Endothelial cell (in vitro differentiated cells): ENCODE data around the gene TNK2. TPM values are rescaled to one million over a fixed set of nuclear protein-coding genes. Genes with fewer than 3 reads are reported as not detected.
"Not testable (repeated sequence)": the region's sequence is repeated elsewhere in the genome, so short reads cannot be mapped to it uniquely, and the experiment has no call there.

Experiments used
- DNase-seq: peaks from one replicate; pipeline ENCODE4 v3.0.0; 2021; ENCODE audit warnings: low spot score
- H3K27ac Mint-ChIP-seq: one replicate; pipeline ENCODE4 v1.8.0; 2021; ENCODE audit warnings: mixed read lengths, inconsistent platforms; ENCODE audit not compliant: unreplicated experiment
- H3K27me3 Mint-ChIP-seq: one replicate; pipeline ENCODE4 v1.8.0; 2021; ENCODE audit warnings: mild to moderate bottlenecking, moderate library complexity, mixed read lengths, inconsistent platforms; ENCODE audit not compliant: unreplicated experiment
- H3K36me3 Mint-ChIP-seq: one replicate; pipeline ENCODE4 v1.8.0; 2021; ENCODE audit warnings: mild to moderate bottlenecking, low read depth, mixed read lengths, inconsistent platforms; ENCODE audit not compliant: unreplicated experiment
- H3K4me1 Mint-ChIP-seq: one replicate; pipeline ENCODE4 v1.8.0; 2021; ENCODE audit warnings: mild to moderate bottlenecking, mixed read lengths, inconsistent platforms; ENCODE audit not compliant: unreplicated experiment
- H3K4me3 Mint-ChIP-seq: one replicate; pipeline ENCODE4 v1.8.0; 2021; ENCODE audit warnings: mild to moderate bottlenecking, mixed read lengths, inconsistent platforms; ENCODE audit not compliant: unreplicated experiment
- H3K9me3 Mint-ChIP-seq: one replicate; pipeline ENCODE4 v1.8.0; 2021; ENCODE audit warnings: mixed read lengths, inconsistent platforms; ENCODE audit not compliant: unreplicated experiment
- CTCF ChIP-seq: fragments of 200-600 bp; sonication (generic); IDR thresholded peaks from one replicate; pipeline ENCODE4 v1.5.0; 2021; ENCODE audit warnings: antibody characterized with exemption; ENCODE audit not compliant: unreplicated experiment
- long read RNA-seq: library from polyadenylated mRNA; unstranded; transcript quantifications from one replicate; pipeline ENCODE4 v2.0.0, GENCODE V29; 2020; ENCODE audit not compliant: unreplicated experiment
- total RNA-seq: library from RNA; stranded (reverse); fragmentation: NEBNext Ultra II Directional; extraction: Animal tissue kit (Norgen Biotek cat#: 25700); gene quantifications from one replicate; pipeline ENCODE4 v1.2.1, GENCODE V29; 2021; ENCODE audit not compliant: unreplicated experiment

The TNK2 gene
- total RNA-seq: 135 TPM
- long read RNA-seq, partial matches to known transcripts: 0 of 3 reads
- long read RNA-seq, other reads (novel, unspliced or antisense): 3 of 3 reads

- DNase-seq: no peak
- no peak within 1 kb of the TSS for H3K27ac Mint-ChIP-seq
- H3K27me3 Mint-ChIP-seq: peaks cover 22% of the 10 kb centered on the region
Measured at GRCh38 chr3:195907934-195908693, at the start of gene TNK2. Gene TNK2 (minus strand): TSS chr3:195908551. CDS start chr3:195888588, 19,963 bp downstream.

GRCh38 chr3:195956577-195956976 lies 48.2 kb upstream of the TNK2 start:
- no peaks in the 10 kb centered on the region for H3K9me3 Mint-ChIP-seq
- H3K4me1 Mint-ChIP-seq: peaks cover 10% of the 10 kb centered on the region
- no peak overlapping the region for H3K27ac Mint-ChIP-seq
- TF ChIP-seq CTCF: no peak
- peaks cover 25% of the 10 kb centered on the region for H3K36me3 Mint-ChIP-seq
- H3K27me3 Mint-ChIP-seq: peaks cover 6% of the 10 kb centered on the region
- H3K4me3 Mint-ChIP-seq: no peak overlapping the region
- no peak for DNase-seq

More at GRCh38 chr3:195907934-195908693, at the start of gene TNK2:
- Mint-ChIP-seq H3K36me3 (peaks cover 3% of the 10 kb centered on the region), H3K4me1 (peaks cover 43% of the 10 kb centered on the region), H3K9me3 (no peaks in the 10 kb centered on the region), H3K4me3 (peak within 1 kb of the TSS; percentile 94)
- no peak for TF ChIP-seq CTCF

GRCh38 chr3:195955416-195955841 lies 47.1 kb upstream of the TNK2 start:
- not testable (repeated sequence) for DNase-seq, H3K27me3 Mint-ChIP-seq, H3K27ac Mint-ChIP-seq, H3K9me3 Mint-ChIP-seq
- Mint-ChIP-seq H3K4me1 (peaks cover 10% of the 10 kb centered on the region), H3K36me3 (peaks cover 15% of the 10 kb centered on the region), H3K4me3 (peak overlapping the region; percentile 81)

GRCh38 chr3:195954752-195955119 lies 46.4 kb upstream of the TNK2 start:
- H3K27me3 Mint-ChIP-seq, H3K9me3 Mint-ChIP-seq, H3K27ac Mint-ChIP-seq, DNase-seq: not testable (repeated sequence)
- Mint-ChIP-seq H3K4me1 (peaks cover 10% of the 10 kb centered on the region), H3K36me3 (peaks cover 15% of the 10 kb centered on the region), H3K4me3 (peak overlapping the region; percentile 89)

- H3K27ac Mint-ChIP-seq, H3K27me3 Mint-ChIP-seq, H3K9me3 Mint-ChIP-seq: not testable (repeated sequence)
- Mint-ChIP-seq H3K36me3 (peaks cover 13% of the 10 kb centered on the region), H3K4me3 (peak overlapping the region; percentile 89), H3K4me1 (peaks cover 10% of the 10 kb centered on the region)
- DNase-seq: peak; percentile 54
Measured at GRCh38 chr3:195954052-195954751, 45.9 kb upstream of the TNK2 start.

GRCh38 chr3:195952590-195952989 lies 44.2 kb upstream of the TNK2 start:
- not testable (repeated sequence) for H3K9me3 Mint-ChIP-seq, H3K27me3 Mint-ChIP-seq, H3K4me1 Mint-ChIP-seq, DNase-seq, H3K27ac Mint-ChIP-seq, H3K36me3 Mint-ChIP-seq
- H3K4me3 Mint-ChIP-seq: peak overlapping the region; percentile 51

- not testable (repeated sequence) for H3K9me3 Mint-ChIP-seq, DNase-seq, H3K27ac Mint-ChIP-seq, H3K4me1 Mint-ChIP-seq, H3K4me3 Mint-ChIP-seq, H3K27me3 Mint-ChIP-seq, H3K36me3 Mint-ChIP-seq
Measured at GRCh38 chr3:195951443-195952177, 43.3 kb upstream of the TNK2 start.

- not testable (repeated sequence) for H3K27ac Mint-ChIP-seq, H3K4me3 Mint-ChIP-seq, H3K9me3 Mint-ChIP-seq
Measured at GRCh38 chr3:195950731-195951130, 42.4 kb upstream of the TNK2 start.

GRCh38 chr3:195950164-195950563 lies 41.8 kb upstream of the TNK2 start:
- not testable (repeated sequence) for H3K4me3 Mint-ChIP-seq, DNase-seq, H3K4me1 Mint-ChIP-seq, H3K9me3 Mint-ChIP-seq, H3K27me3 Mint-ChIP-seq, H3K27ac Mint-ChIP-seq
- H3K36me3 Mint-ChIP-seq: peaks cover 11% of the 10 kb centered on the region

More at GRCh38 chr3:195950731-195951130, 42.4 kb upstream of the TNK2 start:
- H3K36me3 Mint-ChIP-seq, H3K4me1 Mint-ChIP-seq, H3K27me3 Mint-ChIP-seq, DNase-seq: not testable (repeated sequence)
